ENCODE measurements around the gene TPK1. TPM values are rescaled to one million over a fixed set of nuclear protein-coding genes. Genes with fewer than 3 reads are reported as not detected.

The TPK1 gene
- total RNA-seq, 1 donor from 2014 or later: 0.77 TPM

- no peak for DNase-seq (ENCODE audit: low spot score)
- no peak overlapping the region for H3K27ac Mint-ChIP-seq (ENCODE audit: unreplicated experiment)
- H3K4me1 Mint-ChIP-seq (ENCODE audit: unreplicated experiment): no peaks in the 10 kb centered on the region
- no peaks in the 10 kb centered on the region for H3K27me3 Mint-ChIP-seq (ENCODE audit: unreplicated experiment)
- H3K9me3 Mint-ChIP-seq (ENCODE audit: unreplicated experiment): no peaks in the 10 kb centered on the region
- H3K36me3 Mint-ChIP-seq (ENCODE audit: low read depth, unreplicated experiment): no peaks in the 10 kb centered on the region
- no peak overlapping the region for H3K4me3 Mint-ChIP-seq (ENCODE audit: unreplicated experiment)
- TF ChIP-seq CTCF (IDR thresholded peaks at IDR 0.05; ENCODE audit: unreplicated experiment): no peak
These were observed 185.4 kb downstream of the TPK1 start for GRCh38 chr7:144650439-144650838.

- Mint-ChIP-seq H3K27me3 (ENCODE audit: unreplicated experiment) (no peaks in the 10 kb centered on the region), H3K9me3 (ENCODE audit: unreplicated experiment) (no peaks in the 10 kb centered on the region), H3K36me3 (ENCODE audit: low read depth, unreplicated experiment) (no peaks in the 10 kb centered on the region), H3K27ac (ENCODE audit: unreplicated experiment) (no peak overlapping the region), H3K4me3 (ENCODE audit: unreplicated experiment) (no peak overlapping the region), H3K4me1 (ENCODE audit: unreplicated experiment) (no peaks in the 10 kb centered on the region)
- DNase-seq (ENCODE audit: low spot score): no peak
- no peak for TF ChIP-seq CTCF (IDR thresholded peaks at IDR 0.05; ENCODE audit: unreplicated experiment)
These were observed 186.7 kb downstream of the TPK1 start for GRCh38 chr7:144649120-144649519.

GRCh38 chr7:144641389-144642044 lies 194.3 kb downstream of the TPK1 start:
- DNase-seq (ENCODE audit: low spot score): no peak
- H3K27ac Mint-ChIP-seq (ENCODE audit: unreplicated experiment): no peak overlapping the region
- H3K4me3 Mint-ChIP-seq (ENCODE audit: unreplicated experiment): no peak overlapping the region
- no peaks in the 10 kb centered on the region for H3K27me3 Mint-ChIP-seq (ENCODE audit: unreplicated experiment)
- TF ChIP-seq CTCF (IDR thresholded peaks at IDR 0.05; ENCODE audit: unreplicated experiment): no peak
- no peaks in the 10 kb centered on the region for H3K36me3 Mint-ChIP-seq (ENCODE audit: low read depth, unreplicated experiment)
- H3K9me3 Mint-ChIP-seq (ENCODE audit: unreplicated experiment): no peaks in the 10 kb centered on the region
- no peaks in the 10 kb centered on the region for H3K4me1 Mint-ChIP-seq (ENCODE audit: unreplicated experiment)

- no peak for TF ChIP-seq CTCF (IDR thresholded peaks at IDR 0.05; ENCODE audit: unreplicated experiment)
- Mint-ChIP-seq H3K27ac (ENCODE audit: unreplicated experiment) (no peak overlapping the region), H3K27me3 (ENCODE audit: unreplicated experiment) (peaks cover 2% of the 10 kb centered on the region), H3K4me1 (ENCODE audit: unreplicated experiment) (no peaks in the 10 kb centered on the region), H3K4me3 (ENCODE audit: unreplicated experiment) (no peak overlapping the region), H3K36me3 (ENCODE audit: low read depth, unreplicated experiment) (peaks cover 3% of the 10 kb centered on the region), H3K9me3 (ENCODE audit: unreplicated experiment) (peaks cover 9% of the 10 kb centered on the region)
- no peak for DNase-seq (ENCODE audit: low spot score)
These were observed 203.1 kb downstream of the TPK1 start for GRCh38 chr7:144632724-144633123.

GRCh38 chr7:144629598-144629997 lies 206.3 kb downstream of the TPK1 start:
- H3K27ac Mint-ChIP-seq (ENCODE audit: unreplicated experiment): no peak overlapping the region
- H3K4me1 Mint-ChIP-seq (ENCODE audit: unreplicated experiment): no peaks in the 10 kb centered on the region
- H3K36me3 Mint-ChIP-seq (ENCODE audit: low read depth, unreplicated experiment): peaks cover 3% of the 10 kb centered on the region
- no peak overlapping the region for H3K4me3 Mint-ChIP-seq (ENCODE audit: unreplicated experiment)
- TF ChIP-seq CTCF (IDR thresholded peaks at IDR 0.05; ENCODE audit: unreplicated experiment): no peak
- peaks cover 2% of the 10 kb centered on the region for H3K27me3 Mint-ChIP-seq (ENCODE audit: unreplicated experiment)
- peaks cover 9% of the 10 kb centered on the region for H3K9me3 Mint-ChIP-seq (ENCODE audit: unreplicated experiment)
- no peak for DNase-seq (ENCODE audit: low spot score)
